ENCODE data around the gene OPN5.

The OPN5 gene

DNA sequence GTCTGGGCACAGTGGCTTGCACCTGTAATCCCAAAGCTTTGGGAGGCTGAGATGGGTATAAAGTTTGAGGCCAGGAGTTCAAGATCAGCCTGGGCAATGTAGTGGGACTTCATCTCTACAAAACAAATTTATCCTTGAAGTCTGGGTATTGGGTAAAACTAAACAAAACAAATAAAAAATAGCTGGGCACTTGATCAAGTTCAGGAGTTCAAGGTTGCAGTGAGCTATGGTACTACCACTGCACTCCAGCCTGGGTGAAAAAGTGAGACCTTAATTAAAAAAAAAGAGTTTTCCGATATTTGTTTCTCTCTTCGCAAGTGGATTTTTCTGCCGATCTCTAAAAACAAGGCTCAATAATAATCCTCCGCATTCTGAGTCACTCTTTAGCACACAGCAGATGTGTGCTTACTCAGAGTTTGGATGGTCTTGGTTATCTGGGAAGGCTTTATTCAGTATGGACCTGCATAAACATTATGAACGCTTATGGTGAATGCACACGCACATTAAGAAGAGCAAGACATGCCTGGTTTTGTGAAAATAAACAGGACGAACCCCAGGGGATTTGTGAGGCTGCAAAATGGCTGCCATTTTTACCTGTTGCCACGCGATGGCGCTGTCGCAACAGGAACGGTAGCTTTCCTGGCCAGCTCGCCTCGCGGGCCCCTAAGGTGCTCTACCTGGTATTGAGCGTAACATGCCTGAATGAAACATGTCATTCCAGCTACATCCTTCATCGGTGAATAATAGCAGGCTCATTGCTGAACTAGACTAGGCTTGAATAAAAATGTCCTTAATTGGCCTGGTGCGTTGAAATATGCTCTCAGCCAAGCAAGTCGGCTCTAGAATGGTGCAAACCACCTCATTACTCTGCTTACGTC, 6.0 kb downstream of the OPN5 start:
- peak overlapping the region; percentile 32 to 65 (median 57) for H3K4me3 ChIP-seq (ENCODE audit: low read depth in 1 of 5, low read length in 5 of 5)
- H3K4me1 ChIP-seq (ENCODE audit: control insufficient read depth in 5 of 5, insufficient read depth in 5 of 5, low read length in 5 of 5) = peaks cover 0 to 9% (median 7%) of the 10 kb centered on the region in 5 donors
- H3K27ac ChIP-seq (ENCODE audit: low read depth, low read length) = no peak overlapping the region
- H3K36me3 ChIP-seq (ENCODE audit: control insufficient read depth in 5 of 5, insufficient read depth in 5 of 5, low read length in 5 of 5) = no peaks in the 10 kb centered on the region
- H3K9me3 ChIP-seq (ENCODE audit: control insufficient read depth in 5 of 5, low read length in 5 of 5) = no peaks in the 10 kb centered on the region
- H3K9ac ChIP-seq (ENCODE audit: low read length in 5 of 5) = no peak overlapping the region
- H3K27me3 ChIP-seq (ENCODE audit: control insufficient read depth in 5 of 5, insufficient read depth in 4 of 5, low read length in 5 of 5) = no peaks in the 10 kb centered on the region

DNA sequence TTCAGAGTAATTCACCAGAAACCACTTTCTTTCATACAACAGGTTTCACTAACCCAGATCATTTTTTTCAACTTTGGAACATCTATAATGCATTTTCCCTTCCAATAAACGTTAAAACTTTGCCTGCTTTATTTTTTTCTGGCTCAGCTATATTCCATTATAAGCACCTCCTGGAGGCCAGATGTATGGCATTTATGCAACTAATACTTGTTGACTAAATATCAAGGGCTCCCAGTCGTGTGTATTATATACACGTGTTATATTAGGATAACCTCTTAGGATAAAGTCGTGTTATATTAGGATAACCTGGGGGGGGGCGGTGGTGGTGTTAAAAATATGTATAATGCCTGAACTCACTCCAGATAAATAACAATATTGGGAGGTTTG, 6.7 kb downstream of the OPN5 start:
- no peak overlapping the region for H3K27ac ChIP-seq (ENCODE audit: low read depth, low read length)
- H3K4me1 ChIP-seq (ENCODE audit: control insufficient read depth in 5 of 5, insufficient read depth in 5 of 5, low read length in 5 of 5) = peaks cover 0 to 9% (median 7%) of the 10 kb centered on the region in 5 donors
- no peaks in the 10 kb centered on the region for H3K9me3 ChIP-seq (ENCODE audit: control insufficient read depth in 5 of 5, low read length in 5 of 5)
- H3K27me3 ChIP-seq (ENCODE audit: control insufficient read depth in 5 of 5, insufficient read depth in 4 of 5, low read length in 5 of 5) = no peaks in the 10 kb centered on the region
- H3K4me3 ChIP-seq (ENCODE audit: low read depth in 1 of 5, low read length in 5 of 5) = peak overlapping the region in 3 of 5 donors; percentile 57 to 65 (median 61)
- H3K9ac ChIP-seq (ENCODE audit: low read length in 5 of 5) = no peak overlapping the region
- no peaks in the 10 kb centered on the region for H3K36me3 ChIP-seq (ENCODE audit: control insufficient read depth in 5 of 5, insufficient read depth in 5 of 5, low read length in 5 of 5)

DNA sequence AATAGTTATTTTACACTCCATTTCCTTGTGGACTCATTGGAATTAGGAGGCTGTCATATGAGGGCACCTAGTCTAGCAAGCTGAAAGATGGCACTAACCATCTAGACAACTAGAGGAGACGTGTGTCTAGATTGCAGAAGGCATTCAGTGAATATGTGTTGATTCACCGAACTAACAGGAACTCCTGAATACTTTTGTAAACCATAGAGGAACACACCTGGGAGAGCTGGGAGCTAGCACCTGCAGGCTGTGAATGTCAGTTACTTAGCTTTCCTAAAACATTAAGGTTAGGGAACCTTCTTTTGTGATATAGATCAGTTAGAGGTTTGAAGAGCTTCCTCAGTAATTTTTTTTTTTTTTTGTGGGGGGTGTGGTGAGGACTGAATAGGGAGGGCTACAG, 7.7 kb downstream of the OPN5 start:
- no peaks in the 10 kb centered on the region for H3K27me3 ChIP-seq (ENCODE audit: control insufficient read depth in 5 of 5, insufficient read depth in 4 of 5, low read length in 5 of 5)
- no peaks in the 10 kb centered on the region for H3K9me3 ChIP-seq (ENCODE audit: control insufficient read depth in 5 of 5, low read length in 5 of 5)
- H3K4me1 ChIP-seq (ENCODE audit: control insufficient read depth in 5 of 5, insufficient read depth in 5 of 5, low read length in 5 of 5) = peaks cover 0 to 9% (median 7%) of the 10 kb centered on the region in 5 donors
- no peak overlapping the region for H3K4me3 ChIP-seq (ENCODE audit: low read depth in 1 of 5, low read length in 5 of 5)
- no peaks in the 10 kb centered on the region for H3K36me3 ChIP-seq (ENCODE audit: control insufficient read depth in 5 of 5, insufficient read depth in 5 of 5, low read length in 5 of 5)
- H3K27ac ChIP-seq (ENCODE audit: low read depth, low read length) = no peak overlapping the region
- no peak overlapping the region for H3K9ac ChIP-seq (ENCODE audit: low read length in 5 of 5)

DNA sequence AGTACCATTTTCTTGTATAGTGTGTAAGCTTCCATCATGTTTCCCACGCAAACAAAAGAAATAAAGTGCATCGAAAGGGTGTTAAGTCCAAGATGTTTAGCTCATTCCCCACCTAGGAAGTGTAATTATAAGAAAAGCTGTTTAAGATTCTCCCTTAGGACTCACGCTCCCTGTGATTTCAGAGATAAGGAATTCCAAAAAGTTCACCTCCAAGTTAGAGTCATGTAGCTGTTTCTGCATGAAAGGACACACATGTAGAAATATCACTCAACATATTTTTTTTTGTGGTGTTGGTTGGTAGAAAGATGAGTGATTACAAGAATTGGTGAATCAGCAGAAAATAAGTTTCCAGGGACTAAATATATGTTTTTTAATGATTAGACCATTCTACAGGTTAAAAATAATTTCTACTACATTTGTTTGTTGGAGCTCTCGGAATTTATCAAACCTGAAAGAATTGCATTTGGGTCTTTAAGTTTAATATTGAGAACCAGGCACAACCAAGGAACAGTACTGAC, 10.4 kb downstream of the OPN5 start:
- Histone ChIP-seq H3K4me1 (ENCODE audit: control insufficient read depth in 5 of 5, insufficient read depth in 5 of 5, low read length in 5 of 5) (peaks cover 0 to 9% (median 7%) of the 10 kb centered on the region in 5 donors), H3K4me3 (ENCODE audit: low read depth in 1 of 5, low read length in 5 of 5) (no peak overlapping the region), H3K9me3 (ENCODE audit: control insufficient read depth in 5 of 5, low read length in 5 of 5) (no peaks in the 10 kb centered on the region), H3K9ac (ENCODE audit: low read length in 5 of 5) (no peak overlapping the region), H3K27ac (ENCODE audit: low read depth, low read length) (no peak overlapping the region), H3K27me3 (ENCODE audit: control insufficient read depth in 5 of 5, insufficient read depth in 4 of 5, low read length in 5 of 5) (no peaks in the 10 kb centered on the region), H3K36me3 (ENCODE audit: control insufficient read depth in 5 of 5, insufficient read depth in 5 of 5, low read length in 5 of 5) (no peaks in the 10 kb centered on the region)

DNA sequence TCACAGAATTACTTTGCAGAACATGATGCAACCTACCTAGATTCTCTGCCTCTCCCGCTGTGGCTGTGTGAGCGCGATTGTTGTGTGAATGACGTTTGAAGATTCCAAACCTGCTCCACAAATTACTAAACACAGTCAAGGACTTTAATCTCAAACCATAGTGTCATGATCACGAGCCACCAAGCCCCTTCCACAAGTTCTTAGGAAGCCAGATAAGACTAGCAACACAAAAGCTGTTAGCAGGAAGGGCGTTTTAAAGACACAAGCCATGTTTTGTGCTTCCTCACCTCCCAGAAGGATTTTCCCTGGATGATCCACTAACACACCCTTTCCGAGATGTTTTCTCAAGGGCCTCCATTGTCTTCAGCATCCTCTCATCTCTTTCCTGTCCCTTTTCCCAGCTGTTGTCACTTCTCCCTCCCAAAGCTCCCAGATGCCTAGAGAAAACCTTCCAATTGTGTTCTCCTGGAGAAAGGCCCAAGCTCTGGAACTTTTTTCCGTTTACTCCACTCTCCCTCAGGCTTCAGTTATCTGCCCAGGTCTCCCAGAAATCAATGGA, 12.8 kb downstream of the OPN5 start:
- Histone ChIP-seq H3K9me3 (ENCODE audit: control insufficient read depth in 5 of 5, low read length in 5 of 5) (no peaks in the 10 kb centered on the region), H3K9ac (ENCODE audit: low read length in 5 of 5) (no peak overlapping the region), H3K27me3 (ENCODE audit: control insufficient read depth in 5 of 5, insufficient read depth in 4 of 5, low read length in 5 of 5) (no peaks in the 10 kb centered on the region), H3K36me3 (ENCODE audit: control insufficient read depth in 5 of 5, insufficient read depth in 5 of 5, low read length in 5 of 5) (no peaks in the 10 kb centered on the region), H3K27ac (ENCODE audit: low read depth, low read length) (no peak overlapping the region), H3K4me3 (ENCODE audit: low read depth in 1 of 5, low read length in 5 of 5) (no peak overlapping the region), H3K4me1 (ENCODE audit: control insufficient read depth in 5 of 5, insufficient read depth in 5 of 5, low read length in 5 of 5) (peaks cover 0 to 2% (median 0%) of the 10 kb centered on the region in 5 donors)

DNA sequence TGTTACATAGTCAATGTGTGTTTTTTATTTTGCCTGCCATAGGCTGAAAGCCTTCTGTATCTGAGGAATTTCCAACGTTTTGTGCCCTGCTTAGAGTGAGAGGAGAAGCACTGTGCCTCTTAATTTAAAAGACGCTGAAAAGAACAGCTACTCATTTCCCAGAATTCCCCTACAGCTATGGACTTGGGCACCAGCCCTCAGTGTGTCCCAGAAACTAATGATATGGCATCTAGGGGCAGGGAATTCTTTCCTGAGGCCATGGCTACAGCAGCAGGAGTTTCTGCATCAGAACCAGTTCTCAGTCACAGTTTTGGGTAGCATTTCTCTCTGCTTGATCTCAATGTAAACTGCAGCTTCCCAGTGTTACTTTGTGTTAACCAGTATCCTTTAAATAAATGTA, 20.2 kb downstream of the OPN5 start:
- H3K36me3 ChIP-seq (ENCODE audit: control insufficient read depth in 5 of 5, insufficient read depth in 5 of 5, low read length in 5 of 5) = no peaks in the 10 kb centered on the region
- peaks cover 0 to 3% (median 0%) of the 10 kb centered on the region in 5 donors for H3K4me1 ChIP-seq (ENCODE audit: control insufficient read depth in 5 of 5, insufficient read depth in 5 of 5, low read length in 5 of 5)
- no peaks in the 10 kb centered on the region for H3K9me3 ChIP-seq (ENCODE audit: control insufficient read depth in 5 of 5, low read length in 5 of 5)
- no peak overlapping the region for H3K4me3 ChIP-seq (ENCODE audit: low read depth in 1 of 5, low read length in 5 of 5)
- no peak overlapping the region for H3K9ac ChIP-seq (ENCODE audit: low read length in 5 of 5)
- H3K27ac ChIP-seq (ENCODE audit: low read depth, low read length) = no peak overlapping the region
- no peaks in the 10 kb centered on the region for H3K27me3 ChIP-seq (ENCODE audit: control insufficient read depth in 5 of 5, insufficient read depth in 4 of 5, low read length in 5 of 5)

DNA sequence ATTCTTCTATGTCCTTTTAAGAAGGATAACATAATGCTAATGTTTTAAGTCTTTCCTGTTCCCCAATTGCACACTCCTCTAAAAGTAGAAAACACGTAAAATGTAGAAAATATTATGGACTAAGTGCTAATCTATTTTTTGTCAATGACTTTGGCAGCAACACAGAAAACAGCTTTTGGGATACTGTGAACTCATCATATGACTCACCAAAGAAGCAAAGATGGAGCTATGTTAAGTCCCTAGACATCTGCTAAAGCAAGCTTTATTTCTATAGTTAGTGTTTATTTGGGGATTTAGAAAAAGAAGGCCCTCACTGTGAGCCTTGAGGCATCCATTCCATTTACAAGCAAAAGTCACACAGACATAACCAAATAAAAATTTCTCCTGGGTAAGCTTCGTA, 23.0 kb downstream of the OPN5 start:
- no peaks in the 10 kb centered on the region for H3K4me1 ChIP-seq (ENCODE audit: control insufficient read depth in 5 of 5, insufficient read depth in 5 of 5, low read length in 5 of 5)
- H3K27ac ChIP-seq (ENCODE audit: low read depth, low read length) = no peak overlapping the region
- H3K27me3 ChIP-seq (ENCODE audit: control insufficient read depth in 5 of 5, insufficient read depth in 4 of 5, low read length in 5 of 5) = no peaks in the 10 kb centered on the region
- no peak overlapping the region for H3K4me3 ChIP-seq (ENCODE audit: low read depth in 1 of 5, low read length in 5 of 5)
- H3K36me3 ChIP-seq (ENCODE audit: control insufficient read depth in 5 of 5, insufficient read depth in 5 of 5, low read length in 5 of 5) = no peaks in the 10 kb centered on the region
- H3K9me3 ChIP-seq (ENCODE audit: control insufficient read depth in 5 of 5, low read length in 5 of 5) = no peaks in the 10 kb centered on the region
- no peak overlapping the region for H3K9ac ChIP-seq (ENCODE audit: low read length in 5 of 5)

DNA sequence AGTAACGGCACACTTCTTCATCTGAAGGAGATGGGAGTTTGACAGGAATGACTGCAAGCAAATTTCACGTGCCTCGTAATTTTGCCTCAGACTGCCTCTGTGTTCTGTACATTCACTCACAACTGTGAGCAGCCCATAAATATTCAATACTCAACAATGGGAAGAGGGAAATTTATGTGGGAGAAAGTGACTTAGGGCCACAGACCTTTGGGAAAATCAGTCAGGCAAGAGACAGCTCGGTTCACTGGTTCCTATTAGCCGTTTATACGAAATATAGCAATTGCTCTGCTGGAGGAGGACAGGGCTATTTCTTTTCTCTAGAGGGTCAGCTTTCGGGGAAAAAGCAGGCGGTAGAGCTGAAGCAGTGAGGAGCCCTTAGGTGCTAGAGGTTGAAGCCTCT, 28.0 kb downstream of the OPN5 start:
- Histone ChIP-seq H3K9ac (ENCODE audit: low read length in 5 of 5) (no peak overlapping the region), H3K36me3 (ENCODE audit: control insufficient read depth in 5 of 5, insufficient read depth in 5 of 5, low read length in 5 of 5) (no peaks in the 10 kb centered on the region), H3K9me3 (ENCODE audit: control insufficient read depth in 5 of 5, low read length in 5 of 5) (no peaks in the 10 kb centered on the region), H3K4me1 (ENCODE audit: control insufficient read depth in 5 of 5, insufficient read depth in 5 of 5, low read length in 5 of 5) (no peaks in the 10 kb centered on the region), H3K27ac (ENCODE audit: low read depth, low read length) (no peak overlapping the region), H3K4me3 (ENCODE audit: low read depth in 1 of 5, low read length in 5 of 5) (no peak overlapping the region), H3K27me3 (ENCODE audit: control insufficient read depth in 5 of 5, insufficient read depth in 4 of 5, low read length in 5 of 5) (no peaks in the 10 kb centered on the region)

DNA sequence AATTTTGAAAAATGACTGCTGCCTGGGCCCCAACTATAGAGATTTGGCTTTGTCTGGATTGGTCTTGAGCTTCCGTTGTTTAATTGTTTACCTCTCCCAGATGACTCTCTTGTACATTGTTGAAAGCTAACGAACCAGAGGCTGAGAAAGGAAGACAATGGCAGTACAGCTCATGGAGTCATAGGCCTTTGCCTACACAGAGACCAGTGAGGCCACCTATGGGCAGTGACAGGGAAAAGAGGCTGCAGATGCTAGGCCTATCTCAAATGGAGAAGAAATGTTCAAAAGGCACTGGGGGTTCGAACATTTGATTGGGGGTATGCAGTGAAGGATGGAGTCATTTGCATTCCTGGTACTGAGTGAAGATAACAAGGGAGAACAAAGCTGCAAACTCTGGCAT, 29.1 kb downstream of the OPN5 start:
- H3K27me3 ChIP-seq (ENCODE audit: control insufficient read depth in 5 of 5, insufficient read depth in 4 of 5, low read length in 5 of 5) = no peaks in the 10 kb centered on the region
- H3K36me3 ChIP-seq (ENCODE audit: control insufficient read depth in 5 of 5, insufficient read depth in 5 of 5, low read length in 5 of 5) = no peaks in the 10 kb centered on the region
- no peak overlapping the region for H3K27ac ChIP-seq (ENCODE audit: low read depth, low read length)
- no peaks in the 10 kb centered on the region for H3K9me3 ChIP-seq (ENCODE audit: control insufficient read depth in 5 of 5, low read length in 5 of 5)
- H3K4me3 ChIP-seq (ENCODE audit: low read depth in 1 of 5, low read length in 5 of 5) = no peak overlapping the region
- H3K9ac ChIP-seq (ENCODE audit: low read length in 5 of 5) = no peak overlapping the region
- H3K4me1 ChIP-seq (ENCODE audit: control insufficient read depth in 5 of 5, insufficient read depth in 5 of 5, low read length in 5 of 5) = no peaks in the 10 kb centered on the region

DNA sequence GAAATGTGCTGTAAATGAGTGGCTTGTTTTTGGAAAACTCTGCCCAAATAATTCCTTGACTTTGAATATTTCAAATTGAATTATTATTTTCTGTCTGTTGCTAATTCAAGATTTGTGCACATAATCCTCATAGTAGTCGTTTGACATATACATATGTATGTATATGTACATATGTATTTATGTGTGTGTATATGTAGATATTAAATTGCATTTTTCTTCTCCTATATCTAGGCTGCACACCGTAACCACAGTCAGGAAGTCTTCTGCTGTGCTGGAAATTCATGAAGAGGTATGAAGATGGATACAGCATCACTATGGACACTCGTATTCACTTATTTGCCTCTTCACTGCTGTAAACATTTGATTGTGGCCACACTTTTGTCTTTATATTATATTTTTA, 29.6 kb downstream of the OPN5 start:
- Histone ChIP-seq H3K9ac (ENCODE audit: low read length in 5 of 5) (no peak overlapping the region), H3K36me3 (ENCODE audit: control insufficient read depth in 5 of 5, insufficient read depth in 5 of 5, low read length in 5 of 5) (no peaks in the 10 kb centered on the region), H3K27me3 (ENCODE audit: control insufficient read depth in 5 of 5, insufficient read depth in 4 of 5, low read length in 5 of 5) (no peaks in the 10 kb centered on the region), H3K9me3 (ENCODE audit: control insufficient read depth in 5 of 5, low read length in 5 of 5) (no peaks in the 10 kb centered on the region), H3K4me1 (ENCODE audit: control insufficient read depth in 5 of 5, insufficient read depth in 5 of 5, low read length in 5 of 5) (no peaks in the 10 kb centered on the region), H3K27ac (ENCODE audit: low read depth, low read length) (no peak overlapping the region), H3K4me3 (ENCODE audit: low read depth in 1 of 5, low read length in 5 of 5) (no peak overlapping the region)

Measured in subcutaneous abdominal adipose tissue (tissue), 5 donors.